Epithelial cell of proximal tubule (primary cell): ENCODE data around the gene SCAMP3. TPM values are rescaled to one million over a fixed set of nuclear protein-coding genes. Genes with fewer than 3 reads are reported as not detected.

Source experiments
- DNase-seq: peaks from one replicate; pipeline ENCODE4 v3.0.0-alpha.2; 2011; ENCODE audit warnings: low read depth
- H3K4me3 ChIP-seq: 2 replicates; pipeline ENCODE4 v1.5.1; 2011; ENCODE audit warnings: low read depth, mild to moderate bottlenecking, low read length
- total RNA-seq: library from RNA; depleted of rRNA; stranded (reverse); fragments of >200 nt; gene quantifications from 2 replicates; pipeline ENCODE4 v1.2.3, GENCODE V29; 2015
- TF ChIP-seq, protein P1 (sequence below): conservative IDR thresholded peaks from 2 replicates; pipeline ENCODE4 v1.5.1; 2012; ENCODE audit warnings: low read depth, mild to moderate bottlenecking, low read length

The SCAMP3 gene
- total RNA-seq, 1 donor from 2014 or later: 61.8 TPM

DNA sequence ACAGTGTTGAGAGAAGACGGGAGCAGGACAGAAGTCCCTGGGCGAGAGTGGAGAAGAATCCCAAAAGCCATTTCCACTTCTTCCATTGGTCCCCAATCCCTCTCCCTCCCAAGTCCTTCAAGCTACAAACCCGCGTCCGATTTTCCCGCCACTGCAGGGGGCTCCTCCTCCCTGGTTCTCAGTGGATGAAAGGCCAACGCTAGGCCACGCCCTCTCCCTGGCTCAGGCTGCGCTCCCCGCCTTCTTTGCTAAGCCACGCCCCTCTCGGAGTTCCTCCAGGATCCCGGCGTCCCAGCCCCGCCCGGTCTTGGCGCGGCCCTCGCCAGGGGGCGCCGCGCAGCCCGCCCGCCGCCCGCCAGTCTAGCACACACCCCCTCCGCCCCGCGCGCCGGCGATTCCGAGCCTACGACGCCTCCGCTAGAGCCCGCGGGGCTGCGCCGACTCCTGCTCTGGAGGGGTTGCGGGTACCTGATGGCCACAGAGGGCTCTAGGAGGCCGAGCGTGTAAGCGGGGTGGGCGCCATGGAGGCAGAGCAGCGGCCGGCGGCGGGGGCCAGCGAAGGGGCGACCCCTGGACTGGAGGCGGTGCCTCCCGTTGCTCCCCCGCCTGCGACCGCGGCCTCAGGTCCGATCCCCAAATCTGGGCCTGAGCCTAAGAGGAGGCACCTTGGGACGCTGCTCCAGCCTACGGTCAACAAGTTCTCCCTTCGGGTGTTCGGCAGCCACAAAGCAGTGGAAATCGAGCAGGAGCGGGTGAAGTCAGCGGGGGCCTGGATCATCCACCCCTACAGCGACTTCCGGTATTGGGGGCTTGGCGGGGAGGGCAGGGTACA is 15.1 kb upstream of the SCAMP3 start, which contains the start of gene HCN3:
TSS of gene HCN3 (plus strand) at position 394 of the 832 bp plus-strand sequence. CDS start at position 522, 128 bp downstream.
- H3K4me3 ChIP-seq: peak within 1 kb of the TSS; percentile 84
- TF ChIP-seq, protein P1, sequence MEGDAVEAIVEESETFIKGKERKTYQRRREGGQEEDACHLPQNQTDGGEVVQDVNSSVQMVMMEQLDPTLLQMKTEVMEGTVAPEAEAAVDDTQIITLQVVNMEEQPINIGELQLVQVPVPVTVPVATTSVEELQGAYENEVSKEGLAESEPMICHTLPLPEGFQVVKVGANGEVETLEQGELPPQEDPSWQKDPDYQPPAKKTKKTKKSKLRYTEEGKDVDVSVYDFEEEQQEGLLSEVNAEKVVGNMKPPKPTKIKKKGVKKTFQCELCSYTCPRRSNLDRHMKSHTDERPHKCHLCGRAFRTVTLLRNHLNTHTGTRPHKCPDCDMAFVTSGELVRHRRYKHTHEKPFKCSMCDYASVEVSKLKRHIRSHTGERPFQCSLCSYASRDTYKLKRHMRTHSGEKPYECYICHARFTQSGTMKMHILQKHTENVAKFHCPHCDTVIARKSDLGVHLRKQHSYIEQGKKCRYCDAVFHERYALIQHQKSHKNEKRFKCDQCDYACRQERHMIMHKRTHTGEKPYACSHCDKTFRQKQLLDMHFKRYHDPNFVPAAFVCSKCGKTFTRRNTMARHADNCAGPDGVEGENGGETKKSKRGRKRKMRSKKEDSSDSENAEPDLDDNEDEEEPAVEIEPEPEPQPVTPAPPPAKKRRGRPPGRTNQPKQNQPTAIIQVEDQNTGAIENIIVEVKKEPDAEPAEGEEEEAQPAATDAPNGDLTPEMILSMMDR: peak; percentile 58
- no peak for DNase-seq

DNA sequence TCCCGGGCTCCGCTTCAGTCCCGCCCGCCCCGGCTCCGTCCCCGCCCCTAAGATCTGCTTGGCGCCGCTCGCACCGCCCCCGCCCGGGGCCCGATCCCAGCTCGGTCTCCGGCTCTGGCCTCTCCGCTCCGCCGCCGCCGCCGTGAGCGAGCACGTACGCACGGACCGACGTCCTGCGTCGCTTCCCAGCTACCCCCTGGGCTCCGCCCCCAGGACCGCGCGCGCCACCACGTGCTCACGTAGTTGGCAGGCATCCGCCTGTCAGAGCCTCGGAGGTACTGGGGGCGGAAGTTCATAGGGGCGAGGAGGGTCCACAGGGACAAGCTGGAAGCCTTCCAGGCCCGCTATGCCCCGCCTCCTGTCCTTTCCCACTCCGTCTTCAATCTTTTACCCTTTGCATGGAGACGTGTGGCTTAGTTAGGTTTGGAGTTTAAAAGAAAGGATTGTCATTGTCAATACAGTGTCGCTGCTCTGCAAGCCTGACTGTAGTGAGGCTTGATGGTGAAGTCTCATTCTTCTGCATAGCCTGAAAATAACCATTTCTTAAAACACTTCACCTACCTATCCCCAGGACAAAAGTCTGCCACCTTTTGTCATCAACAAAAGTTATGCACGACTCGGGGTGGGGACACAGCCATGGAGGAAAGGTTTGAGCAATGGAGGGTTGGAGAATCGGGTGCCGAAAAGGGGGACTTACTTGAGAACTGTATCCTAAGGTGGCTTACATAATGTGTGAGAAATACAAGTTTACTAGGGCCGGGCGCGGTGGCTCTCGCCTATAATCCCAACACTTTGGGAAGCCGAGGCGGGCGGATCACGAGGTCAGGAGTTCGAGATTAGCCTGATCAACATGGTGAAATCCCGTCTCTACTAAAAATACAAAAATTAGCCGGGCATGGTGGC is 11.4 kb upstream of the SCAMP3 start, which contains the start of gene CLK2:
TSS of gene CLK2 (minus strand) at position 162 of the 903 bp plus-strand sequence. CDS start 2,527 bp downstream, outside the sequence.
- H3K4me3 ChIP-seq: peak within 1 kb of the TSS; percentile 59
- TF ChIP-seq, protein P1: no peak
- no peak for DNase-seq

DNA sequence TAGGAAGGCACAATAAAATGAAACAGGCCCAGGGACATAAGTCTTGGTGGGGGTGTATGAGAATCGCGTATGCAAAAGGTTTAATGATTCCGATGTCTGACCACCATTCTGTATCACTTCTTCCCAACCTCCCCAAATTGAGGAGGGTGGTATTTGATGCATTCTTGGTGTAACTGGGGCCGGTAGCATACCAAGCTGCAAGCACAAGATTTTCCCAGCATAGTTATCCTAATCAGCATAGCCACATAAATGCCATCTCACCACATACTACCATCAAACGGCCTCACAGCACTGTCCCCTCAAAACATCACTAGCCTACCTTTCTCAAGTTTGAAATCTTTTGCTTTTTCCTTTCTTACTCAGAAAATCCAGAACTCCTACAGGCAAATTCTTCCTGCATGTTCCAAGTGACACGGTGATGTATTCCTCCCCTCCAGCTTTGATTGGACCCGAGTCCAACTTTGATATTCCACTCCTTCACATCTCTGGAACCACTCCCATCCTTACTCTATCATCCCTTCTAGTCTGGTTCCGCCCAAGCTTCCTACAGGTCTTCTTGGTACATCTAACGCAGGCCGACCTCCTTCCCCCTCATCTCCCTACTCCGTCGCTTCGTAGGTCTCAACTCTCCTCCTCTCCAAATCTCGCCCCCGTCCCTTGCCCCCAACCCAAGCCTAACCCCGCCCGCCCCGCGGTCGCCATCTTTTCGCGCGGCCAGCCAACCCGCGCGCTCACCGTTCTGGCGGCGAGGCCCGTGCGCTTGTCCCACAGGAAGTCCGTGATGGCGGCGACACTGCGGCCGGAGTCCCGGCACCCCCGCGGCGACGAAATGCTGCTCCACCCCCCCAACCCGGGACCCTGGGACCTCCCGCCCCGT is 10.5 kb upstream of the SCAMP3 start:
- H3K4me3 ChIP-seq: peak overlapping the region; percentile 59
- DNase-seq: no peak
- TF ChIP-seq, protein P1: no peak

DNA sequence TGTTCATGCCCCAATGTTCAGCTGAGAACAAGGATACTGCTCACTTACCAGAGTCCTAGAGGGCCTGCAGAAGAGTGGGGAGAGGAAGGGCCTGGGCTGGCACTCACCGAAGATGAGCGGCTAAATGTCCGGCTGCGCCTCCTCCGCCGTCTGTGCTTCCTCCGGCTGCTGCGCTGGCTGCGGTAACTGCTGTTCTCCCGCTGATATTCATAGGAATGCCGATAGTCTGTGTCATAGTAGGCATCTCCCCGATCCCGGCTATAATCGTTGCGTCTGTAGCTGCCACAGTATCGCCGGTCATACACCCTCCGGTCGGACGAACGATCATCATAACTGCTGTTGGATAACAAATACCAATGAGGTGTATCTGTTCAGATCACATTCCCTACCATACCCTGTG is 7.2 kb upstream of the SCAMP3 start:
- TF ChIP-seq, protein P1: no peak
- no peak for DNase-seq
- H3K4me3 ChIP-seq: no peak overlapping the region

DNA sequence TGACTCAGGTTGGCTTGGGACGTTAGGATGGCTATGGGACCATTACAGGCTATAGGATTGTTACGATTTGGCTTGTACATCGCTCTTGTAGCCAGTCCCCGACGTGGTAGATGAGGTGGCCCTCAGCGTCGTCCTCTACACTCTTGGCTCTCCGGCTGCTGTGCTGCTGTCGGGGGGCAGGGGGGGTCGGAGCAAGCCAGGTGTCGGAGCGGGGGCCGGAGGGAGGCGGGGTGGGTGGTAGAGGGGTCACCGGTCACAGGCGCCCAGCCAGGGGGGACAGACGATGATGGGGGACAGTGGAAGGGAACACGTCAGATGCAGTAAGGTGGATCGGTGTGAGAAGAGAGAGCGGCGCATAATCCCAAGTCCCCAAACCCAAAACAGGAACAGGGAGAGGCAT is 6.5 kb upstream of the SCAMP3 start:
- TF ChIP-seq, protein P1: no peak
- H3K4me3 ChIP-seq: no peak overlapping the region
- no peak for DNase-seq

DNA sequence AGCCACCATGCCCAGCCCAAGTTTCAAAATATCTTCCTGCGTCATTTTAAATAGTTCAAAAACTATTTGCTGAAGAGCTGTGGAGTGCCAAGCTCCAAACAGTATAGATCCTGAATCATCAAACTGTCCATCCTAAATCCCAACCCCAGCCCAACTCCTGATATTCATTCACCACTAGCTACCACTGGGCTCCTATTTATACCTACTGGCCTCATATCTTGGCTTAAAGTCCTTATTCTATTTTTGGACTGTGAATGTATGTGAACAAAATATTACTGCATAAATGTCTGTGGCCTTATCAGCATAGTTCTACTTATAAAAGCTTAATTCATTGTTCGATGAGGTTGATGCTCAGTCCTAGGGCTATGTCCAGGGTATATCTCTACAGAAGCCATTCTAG is 5.2 kb upstream of the SCAMP3 start:
- H3K4me3 ChIP-seq: no peak overlapping the region

More for the DNA sequence above, 5.2 kb upstream of the SCAMP3 start:
- DNase-seq: no peak
- TF ChIP-seq, protein P1: no peak
